Gastroesophageal sphincter (tissue), 4 donors: ENCODE measurements around the gene BOD1L2. TPM values are rescaled to one million over a fixed set of nuclear protein-coding genes. Genes with fewer than 3 reads are reported as not detected.

Experiments used
- ATAC-seq: fragments of 150-250 bp; one replicate; pipeline ENCODE4 v1.9.1; 2016; ENCODE audit warnings: mild to moderate bottlenecking, moderate library complexity
- H3K27ac ChIP-seq, 4 donors: fragments of 200-600 bp; sonication (generic) in 3 of 4; 1 replicate in 3 of 4; 2 replicates in 1 of 4; pipeline ENCODE4 v1.5.1; 2016 to 2019
- H3K27me3 ChIP-seq: fragments of 200-600 bp; sonication (generic); one replicate; pipeline ENCODE4 v1.5.1; 2019
- H3K36me3 ChIP-seq, 2 donors: fragments of 200-600 bp; sonication (generic); one replicate each; pipeline ENCODE4 v1.5.1; 2019; ENCODE audit warnings: control low read depth in 1 of 2
- H3K4me1 ChIP-seq, 3 donors: fragments of 200-600 bp; sonication (generic); 1 replicate in 2 of 3; 2 replicates in 1 of 3; pipeline ENCODE4 v1.5.1; 2016 to 2019; ENCODE audit warnings: control low read depth in 2 of 3
- H3K4me3 ChIP-seq, 2 donors: fragments of 200-600 bp; sonication (generic); one replicate each; pipeline ENCODE4 v1.5.1; 2019; ENCODE audit warnings: mild to moderate bottlenecking in 1 of 2, moderate library complexity in 1 of 2
- H3K9me3 ChIP-seq, 3 donors: fragments of 200-600 bp; sonication (generic); one replicate each; pipeline ENCODE4 v1.5.1; 2017 to 2019; ENCODE audit warnings: control low read depth in 2 of 3
- EP300 ChIP-seq: sonication (generic); formaldehyde crosslinking; IDR thresholded peaks from one replicate; pipeline ENCODE4 v1.6.1; 2017; ENCODE audit warnings: antibody characterized with exemption, mild to moderate bottlenecking
- POLR2A ChIP-seq, 2 donors: fragments of 450-650 bp; IDR thresholded peaks; one replicate each; pipeline ENCODE4 v1.6.1; 2017; ENCODE audit warnings: antibody characterized with exemption in 2 of 2, mild to moderate bottlenecking in 2 of 2, moderate library complexity in 1 of 2
- POLR2AphosphoS5 ChIP-seq: sonication (generic); formaldehyde crosslinking; IDR thresholded peaks from one replicate; pipeline ENCODE4 v1.6.1; 2017; ENCODE audit warnings: antibody characterized with exemption
- whole genome bisulfite sequencing, 2 donors: methylation state at CpG; one replicate each; pipeline ENCODE4 v1.1.5; 2018; ENCODE audit warnings: low coverage in 1 of 2; 5-methylcytosine and 5-hydroxymethylcytosine counted together
- total RNA-seq, 4 donors: library from RNA; depleted of rRNA; stranded (reverse); fragments of >200 nt; gene quantifications; one replicate each; pipeline ENCODE4 v1.1.0, GENCODE V29; 2016
- TF ChIP-seq, protein P1 (sequence below), 4 experiments: fragments of 200-600 bp in 2 of 4; fragments of 450-650 bp in 2 of 4; sonication (generic) in 1 of 4; IDR thresholded peaks; one replicate each; pipeline ENCODE4 v1.5.1; 2017 to 2019; ENCODE audit warnings: antibody characterized with exemption in 4 of 4, mild to moderate bottlenecking in 2 of 4, moderate library complexity in 2 of 4

Gene BOD1L2
- not detected for total RNA-seq

DNA sequence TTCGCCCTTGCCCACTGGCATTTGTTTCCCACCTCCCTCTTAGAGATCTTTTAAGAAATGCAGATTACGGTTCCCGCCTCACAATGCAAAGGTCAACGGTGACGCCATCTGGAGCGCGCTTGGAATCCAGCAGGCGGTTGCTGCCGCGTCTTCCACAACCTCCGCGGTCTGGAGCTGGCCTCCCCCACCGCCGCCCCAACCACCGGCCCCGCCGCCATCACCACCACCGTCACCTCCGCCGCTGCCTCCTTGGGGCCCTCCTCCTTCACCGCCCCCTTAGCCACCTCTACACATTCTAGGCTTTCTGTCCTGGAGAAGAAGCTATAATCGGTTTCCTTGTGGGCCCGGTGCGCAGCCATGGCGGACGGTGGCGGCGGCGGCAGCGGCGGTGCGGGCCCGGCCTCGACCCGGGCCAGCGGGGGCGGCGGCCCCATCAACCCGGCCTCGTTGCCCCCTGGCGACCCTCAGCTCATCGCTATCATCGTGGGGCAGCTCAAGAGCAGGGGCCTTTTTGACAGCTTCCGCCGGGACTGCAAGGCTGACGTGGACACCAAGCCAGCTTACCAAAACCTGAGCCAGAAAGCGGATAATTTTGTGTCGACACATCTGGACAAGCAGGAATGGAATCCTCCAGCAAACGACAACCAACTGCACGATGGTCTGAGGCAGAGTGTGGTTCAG lies at the start of gene BOD1L2:
TSS of gene BOD1L2 (plus strand) at position 132 of the 681 bp plus-strand sequence. CDS start at position 358, 226 bp downstream.
- TF ChIP-seq, protein P1, sequence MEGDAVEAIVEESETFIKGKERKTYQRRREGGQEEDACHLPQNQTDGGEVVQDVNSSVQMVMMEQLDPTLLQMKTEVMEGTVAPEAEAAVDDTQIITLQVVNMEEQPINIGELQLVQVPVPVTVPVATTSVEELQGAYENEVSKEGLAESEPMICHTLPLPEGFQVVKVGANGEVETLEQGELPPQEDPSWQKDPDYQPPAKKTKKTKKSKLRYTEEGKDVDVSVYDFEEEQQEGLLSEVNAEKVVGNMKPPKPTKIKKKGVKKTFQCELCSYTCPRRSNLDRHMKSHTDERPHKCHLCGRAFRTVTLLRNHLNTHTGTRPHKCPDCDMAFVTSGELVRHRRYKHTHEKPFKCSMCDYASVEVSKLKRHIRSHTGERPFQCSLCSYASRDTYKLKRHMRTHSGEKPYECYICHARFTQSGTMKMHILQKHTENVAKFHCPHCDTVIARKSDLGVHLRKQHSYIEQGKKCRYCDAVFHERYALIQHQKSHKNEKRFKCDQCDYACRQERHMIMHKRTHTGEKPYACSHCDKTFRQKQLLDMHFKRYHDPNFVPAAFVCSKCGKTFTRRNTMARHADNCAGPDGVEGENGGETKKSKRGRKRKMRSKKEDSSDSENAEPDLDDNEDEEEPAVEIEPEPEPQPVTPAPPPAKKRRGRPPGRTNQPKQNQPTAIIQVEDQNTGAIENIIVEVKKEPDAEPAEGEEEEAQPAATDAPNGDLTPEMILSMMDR (IDR thresholded peaks at IDR 0.05), result no peak
- TF ChIP-seq POLR2AphosphoS5 (no peak), POLR2A (IDR thresholded peaks at IDR 0.05) (no peak), EP300 (no peak)
- H3K27ac ChIP-seq, result no peak within 1 kb of the TSS
- H3K27me3 ChIP-seq, result peaks cover 24% of the 10 kb centered on the region
- 83 to 94% methylated on average over 7 to 14 of the region's 50 CpGs for WGBS, 2 donors
- ATAC-seq, result no peak
- no peaks in the 10 kb centered on the region for H3K9me3 ChIP-seq
- H3K36me3 ChIP-seq, result no peaks in the 10 kb centered on the region
- H3K4me3 ChIP-seq, result no peak within 1 kb of the TSS
- H3K4me1 ChIP-seq, result peaks cover 0 to 5% (median 0%) of the 10 kb centered on the region in 3 donors

DNA sequence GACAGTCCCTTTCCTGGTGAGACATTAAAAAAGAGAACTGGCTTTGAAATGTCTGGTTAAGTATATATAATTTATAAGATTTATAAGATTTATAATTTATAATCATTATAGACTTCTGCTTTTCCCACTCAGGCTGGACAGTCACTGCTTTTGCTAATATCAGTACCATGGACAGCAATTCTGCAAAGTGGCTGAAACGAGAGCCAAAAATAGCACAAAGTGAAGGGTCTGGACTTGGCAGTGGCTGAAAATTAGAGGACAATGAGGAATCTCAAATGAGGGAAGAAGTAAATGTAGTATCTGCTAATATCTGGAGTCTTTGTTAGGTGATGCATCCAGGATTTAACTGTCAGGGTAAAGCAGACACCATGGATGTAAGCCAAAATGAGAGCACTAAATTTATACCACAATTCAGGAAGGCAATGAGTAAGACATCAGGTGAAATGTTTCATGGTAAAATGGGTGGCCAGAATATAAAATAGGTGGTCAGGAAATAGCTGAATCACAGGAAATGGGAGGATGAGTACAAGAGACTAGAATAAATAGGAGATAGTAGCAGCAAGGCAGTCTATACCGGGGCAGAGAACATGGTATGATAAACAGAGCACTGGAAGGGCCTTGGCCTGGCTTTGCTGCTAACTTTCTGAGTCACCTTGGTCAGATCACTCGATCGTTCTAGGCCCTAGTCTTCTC lies 39.6 kb upstream of the BOD1L2 start:
- no peak overlapping the region for H3K27ac ChIP-seq
- no peak overlapping the region for H3K4me3 ChIP-seq
- H3K36me3 ChIP-seq, result no peaks in the 10 kb centered on the region
- H3K27me3 ChIP-seq, result peaks cover 32% of the 10 kb centered on the region
- no peaks in the 10 kb centered on the region for H3K4me1 ChIP-seq
- peaks cover 0 to 14% (median 0%) of the 10 kb centered on the region in 3 donors for H3K9me3 ChIP-seq
- ATAC-seq, result no peak
- TF ChIP-seq POLR2A (IDR thresholded peaks at IDR 0.05), result no peak
- TF ChIP-seq, protein P1 (IDR thresholded peaks at IDR 0.05), result no peak
- 61% methylated on average over 4 of the region's 4 CpGs for WGBS, 2 donors

DNA sequence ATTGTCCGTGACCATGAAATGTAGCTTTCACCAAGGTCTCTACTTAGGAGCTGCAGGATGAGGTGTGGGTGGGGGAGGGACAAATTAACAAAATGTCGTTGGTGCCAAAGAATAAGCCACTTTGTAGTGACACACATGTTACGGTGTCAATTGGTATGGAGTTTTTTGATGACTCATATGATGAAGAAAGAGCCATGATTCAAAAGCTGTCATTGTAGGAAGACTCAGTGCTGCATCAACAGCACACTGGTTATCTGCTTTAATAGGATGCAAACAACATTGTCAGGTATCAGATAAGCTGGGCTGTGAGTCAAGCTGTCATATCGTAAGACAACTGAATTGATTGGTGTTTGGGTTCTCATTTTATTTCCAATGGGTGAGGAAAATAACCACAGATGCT lies 36.6 kb upstream of the BOD1L2 start:
- 64 to 69% methylated on average over 4 of the region's 4 CpGs for WGBS, 2 donors
- Histone ChIP-seq H3K4me3 (no peak overlapping the region), H3K9me3 (no peaks in the 10 kb centered on the region), H3K36me3 (no peaks in the 10 kb centered on the region), H3K4me1 (no peaks in the 10 kb centered on the region), H3K27me3 (peaks cover 15% of the 10 kb centered on the region), H3K27ac (no peak overlapping the region)
- ATAC-seq, result no peak
- TF ChIP-seq POLR2A (IDR thresholded peaks at IDR 0.05) (no peak), EP300 (no peak), POLR2AphosphoS5 (no peak)
- TF ChIP-seq, protein P1 (IDR thresholded peaks at IDR 0.05), result no peak

DNA sequence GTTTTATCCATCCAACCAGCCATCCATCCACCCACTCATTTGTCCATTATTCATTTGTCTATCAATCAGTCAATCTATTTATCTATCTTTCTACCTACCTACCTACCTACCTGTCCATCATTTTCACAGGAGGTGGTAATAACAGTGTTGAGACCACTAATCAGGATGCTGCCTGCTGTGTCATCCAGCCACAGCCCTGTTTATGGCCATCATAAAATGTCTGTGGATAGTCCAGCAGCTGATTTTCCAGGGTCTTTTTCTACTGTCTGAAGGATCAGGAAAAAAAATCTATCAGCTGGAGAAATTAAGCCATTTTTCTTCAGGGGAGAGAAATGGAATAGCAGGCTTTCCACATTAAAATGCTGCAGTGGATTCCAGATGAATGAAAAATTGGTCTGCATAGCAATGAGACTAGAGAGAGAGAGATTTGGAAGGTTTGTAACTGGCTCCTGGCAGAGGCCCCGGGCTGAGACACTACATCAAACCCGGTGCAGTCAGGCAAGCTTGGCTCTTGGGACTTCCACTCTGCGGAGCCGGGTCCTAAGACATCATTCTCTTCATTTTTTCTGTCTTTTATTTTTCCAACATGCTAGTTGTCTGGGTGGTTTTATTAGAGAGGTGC lies 33.0 kb upstream of the BOD1L2 start:
- no peak for TF ChIP-seq POLR2AphosphoS5
- no peak for TF ChIP-seq POLR2A (IDR thresholded peaks at IDR 0.05)
- TF ChIP-seq, protein P1 (IDR thresholded peaks at IDR 0.05), result no peak
- no peak for TF ChIP-seq EP300
- Histone ChIP-seq H3K4me1 (no peaks in the 10 kb centered on the region), H3K27ac (no peak overlapping the region), H3K27me3 (peaks cover 16% of the 10 kb centered on the region), H3K4me3 (no peak overlapping the region), H3K36me3 (no peaks in the 10 kb centered on the region), H3K9me3 (no peaks in the 10 kb centered on the region)
- WGBS, 2 donors, result 36 to 39% methylated on average over 4 of the region's 4 CpGs
- ATAC-seq, result no peak
